Measurements from ENCODE around the gene SETBP1.

The SETBP1 gene

DNA sequence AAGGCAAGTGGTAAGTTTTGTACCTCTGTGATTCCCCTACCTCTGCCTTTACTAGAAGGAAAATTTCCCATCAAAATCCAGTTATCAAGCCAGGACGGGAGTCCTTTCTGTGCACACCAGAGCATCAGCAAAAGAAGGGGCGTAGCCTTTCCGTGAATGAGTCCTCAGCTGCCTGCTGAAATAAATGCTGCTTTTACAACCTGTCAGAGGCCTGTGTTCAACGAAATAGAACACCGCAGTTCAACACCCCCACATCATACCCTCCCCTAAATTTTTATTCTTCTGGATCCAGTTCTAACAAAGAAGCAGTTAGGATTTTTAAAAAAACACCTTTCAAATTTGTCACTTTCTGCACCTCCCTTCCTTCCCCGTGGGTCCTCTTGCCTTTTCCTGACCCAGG, 135.8 kb downstream of the SETBP1 start:
- no peak for DNase-seq (ENCODE audit: low spot score)

DNA sequence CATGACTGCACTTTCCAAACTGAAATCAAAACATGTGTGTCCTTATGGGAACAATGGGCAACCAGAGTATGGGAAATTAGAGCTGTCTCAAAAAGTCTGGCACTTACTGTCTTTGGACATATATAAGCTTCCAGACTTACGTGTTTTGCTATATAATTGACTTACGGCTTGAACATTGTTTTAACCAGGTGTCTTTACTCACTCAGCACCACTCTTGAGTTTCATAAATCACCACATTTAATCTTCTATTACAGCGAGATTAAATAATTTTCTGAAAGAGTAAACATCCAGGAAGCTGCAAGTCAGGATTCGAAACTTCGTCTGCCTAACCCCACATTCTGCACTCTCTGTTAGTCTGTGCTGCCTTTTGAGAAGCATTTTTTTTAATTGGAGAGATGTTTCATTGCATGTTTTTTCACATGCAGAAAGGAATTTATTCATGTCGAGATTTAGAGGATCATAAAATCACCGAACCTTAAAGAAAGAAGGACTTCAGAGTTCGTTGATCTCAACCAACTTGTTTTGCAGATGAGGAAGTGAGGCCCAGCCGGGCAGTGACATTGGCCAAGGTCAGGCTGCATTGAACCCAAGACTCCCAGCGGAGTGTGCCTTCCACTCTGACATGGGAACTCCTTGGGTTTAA, 137.3 kb downstream of the SETBP1 start:
- DNase-seq (ENCODE audit: low spot score), result no peak

DNA sequence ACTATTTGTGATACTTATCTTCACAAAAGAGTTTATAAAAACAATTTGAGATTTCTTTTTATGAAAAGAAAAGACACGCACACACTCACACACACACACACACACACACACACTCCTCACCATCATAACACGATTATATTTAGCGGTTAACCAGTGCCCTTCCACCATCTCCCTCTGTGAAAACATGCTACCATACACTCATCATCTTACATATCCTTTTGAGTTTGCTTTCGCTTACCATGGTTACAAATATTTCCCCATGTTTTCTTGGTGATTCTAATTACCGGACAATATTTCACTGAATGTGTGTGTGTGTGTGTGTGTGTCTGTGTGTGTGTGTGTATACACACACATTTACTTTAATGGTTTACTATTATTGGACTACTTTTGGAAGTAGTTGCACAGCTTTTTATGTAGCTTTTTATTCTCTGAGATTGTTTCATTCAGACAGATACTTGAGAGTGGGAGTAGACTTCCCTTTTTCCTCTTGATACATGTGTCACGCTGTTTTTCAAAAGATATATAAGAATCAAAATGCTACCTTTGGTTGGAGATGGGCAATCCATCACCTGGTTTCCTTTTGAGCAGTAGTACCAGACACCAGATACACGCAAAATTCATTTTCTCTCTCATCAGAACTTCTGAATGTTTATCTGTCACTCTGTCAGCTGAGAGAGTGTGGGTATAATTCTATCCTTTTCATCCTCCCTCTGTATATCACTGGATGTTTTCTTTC, 138.1 kb downstream of the SETBP1 start:
- no peak for DNase-seq (ENCODE audit: low spot score)

DNA sequence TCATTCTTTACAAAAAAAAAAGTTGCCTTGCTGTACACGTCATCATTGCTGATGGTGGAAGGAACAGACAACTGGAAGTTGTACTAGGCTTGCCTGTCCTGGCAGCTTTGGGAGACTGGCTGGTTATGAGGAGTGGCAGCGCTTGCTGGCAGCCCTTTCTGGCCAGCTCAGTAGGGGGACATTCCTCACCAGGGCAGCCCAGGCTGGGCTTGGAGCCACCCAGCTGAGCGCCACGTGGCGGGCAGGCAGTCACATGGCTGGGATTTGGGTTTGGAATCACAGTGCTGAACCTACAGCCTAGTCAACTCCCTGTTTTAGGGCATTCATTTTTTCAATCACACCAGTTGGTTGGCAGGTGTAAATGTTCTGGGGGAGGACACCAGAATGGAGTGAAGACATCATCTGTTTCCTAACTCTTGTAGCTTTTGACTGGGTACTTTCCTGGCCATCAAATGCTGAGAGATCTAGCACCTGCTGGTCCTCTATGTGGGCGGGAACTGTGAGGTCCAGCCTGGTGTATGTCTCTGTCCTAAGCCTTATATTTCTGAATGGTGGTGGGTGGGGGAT, 139.3 kb downstream of the SETBP1 start:
- DNase-seq (ENCODE audit: low spot score), result no peak

DNA sequence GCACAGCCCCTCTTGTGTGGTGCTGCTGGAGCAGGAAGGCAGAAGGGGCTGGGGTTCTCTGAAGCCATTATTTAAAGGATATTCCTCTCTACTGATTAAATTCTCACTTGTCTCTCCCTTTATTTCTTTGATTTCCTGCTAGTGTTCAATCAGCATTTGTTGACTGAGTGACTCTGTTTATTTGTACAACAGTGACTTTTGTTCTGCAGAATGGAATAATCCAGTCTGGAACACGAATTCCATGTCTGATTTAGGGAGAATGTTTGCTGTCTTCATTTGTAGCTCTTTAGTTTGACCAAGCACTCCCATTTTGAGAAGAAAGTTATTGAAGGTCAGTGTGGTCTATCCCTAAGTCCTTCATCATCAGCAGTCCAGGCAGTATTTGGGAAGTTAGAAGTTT, 141.2 kb downstream of the SETBP1 start:
- DNase-seq (ENCODE audit: low spot score), result no peak

DNA sequence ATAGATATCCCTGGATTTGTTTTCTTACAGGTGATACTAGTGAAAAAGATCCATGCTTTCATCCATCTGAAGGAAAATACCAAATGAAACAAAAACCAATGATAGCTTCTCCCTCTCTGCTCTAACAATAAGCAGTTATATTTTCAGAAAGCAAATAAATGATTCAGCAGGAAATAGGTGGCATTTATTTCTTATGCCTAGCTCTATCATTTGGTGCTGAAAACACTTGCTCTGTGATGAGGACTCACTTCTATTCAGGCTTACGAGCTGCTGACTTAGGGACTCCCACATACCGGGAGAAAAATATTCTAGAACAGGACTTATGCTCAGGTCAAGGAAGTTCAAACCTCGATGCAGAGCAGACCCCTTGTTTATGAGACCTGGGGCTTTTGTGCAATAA, 142.6 kb downstream of the SETBP1 start:
- DNase-seq (ENCODE audit: low spot score), result no peak

DNA sequence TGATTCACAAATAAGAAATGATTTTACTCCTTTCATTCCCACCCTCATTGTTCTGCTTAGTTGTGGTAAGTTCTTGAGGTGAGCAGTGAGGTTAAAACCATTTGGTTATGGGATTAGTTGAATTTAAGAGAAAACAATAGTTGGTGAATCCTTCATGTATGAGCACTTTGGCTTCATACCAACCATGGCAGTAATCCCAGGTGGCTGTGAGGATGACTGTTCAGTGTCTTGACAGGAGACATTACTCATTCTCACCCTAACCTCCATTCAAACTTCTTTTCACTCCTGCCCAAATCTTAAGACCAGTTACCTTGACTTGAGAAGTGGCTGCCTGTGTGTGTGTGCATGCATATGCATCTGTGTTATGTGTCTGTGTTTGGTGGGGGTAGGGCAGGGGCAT, 143.1 kb downstream of the SETBP1 start:
- DNase-seq (ENCODE audit: low spot score), result no peak

DNA sequence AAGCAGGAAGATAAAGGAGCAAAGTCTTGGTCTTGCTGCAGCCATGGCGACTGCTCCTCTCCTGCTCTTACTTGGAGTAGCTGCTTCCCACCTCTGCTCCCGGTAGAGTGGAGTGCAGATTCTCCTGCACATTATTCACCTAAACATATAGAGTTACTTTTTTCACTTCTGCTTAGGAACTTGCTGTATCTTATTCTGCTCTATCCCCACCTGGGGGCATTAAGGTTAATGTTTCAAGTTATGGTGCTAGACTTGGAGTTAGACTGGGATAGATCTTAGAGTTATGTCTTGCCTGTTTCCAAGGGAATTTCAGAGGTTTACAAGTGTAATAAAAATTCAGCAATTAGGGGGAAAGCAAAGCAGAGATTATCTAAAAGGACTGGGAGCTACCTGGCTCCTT, 144.2 kb downstream of the SETBP1 start:
- DNase-seq (ENCODE audit: low spot score), result no peak

DNA sequence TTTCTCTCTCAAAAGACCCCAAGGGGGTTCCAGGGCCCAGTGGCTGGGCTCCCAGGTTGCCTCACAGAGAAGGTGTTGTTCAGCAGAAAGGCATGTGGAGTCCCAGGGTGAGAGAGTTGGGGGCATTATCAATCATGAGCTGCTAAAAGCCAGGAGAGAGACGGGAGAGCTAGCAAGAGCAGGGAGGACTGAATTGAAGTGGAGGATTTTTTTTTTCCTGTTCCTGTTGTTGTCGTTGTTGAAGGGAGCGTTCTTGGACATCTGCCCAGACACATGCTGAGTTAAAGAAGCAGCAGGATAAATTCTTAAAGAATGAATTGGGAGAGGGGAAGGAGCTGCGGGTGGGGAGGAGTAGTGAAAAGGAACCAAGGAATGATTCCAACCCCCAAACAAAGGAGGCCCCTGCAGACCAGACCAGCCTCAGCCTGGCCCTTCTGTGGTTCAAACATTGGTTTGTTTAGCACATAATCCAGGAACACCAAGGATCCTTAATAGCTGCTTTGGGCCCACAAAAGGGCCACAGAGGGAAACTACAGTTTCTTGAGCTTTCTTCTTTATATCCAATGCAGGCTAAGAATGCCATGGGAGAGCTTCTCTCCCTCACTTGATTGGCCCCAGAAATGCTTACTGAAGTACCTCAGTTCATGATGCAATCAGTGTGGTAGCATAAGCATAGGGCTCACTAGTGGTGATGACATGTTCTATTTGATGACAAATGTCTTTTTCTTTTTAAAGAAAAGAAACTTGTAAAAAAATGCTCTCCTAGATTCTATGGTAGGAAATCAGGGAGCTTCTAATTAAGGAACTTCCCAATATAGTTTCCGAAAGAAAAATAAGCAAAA, 146.0 kb downstream of the SETBP1 start:
- no peak for DNase-seq (ENCODE audit: low spot score)

DNA sequence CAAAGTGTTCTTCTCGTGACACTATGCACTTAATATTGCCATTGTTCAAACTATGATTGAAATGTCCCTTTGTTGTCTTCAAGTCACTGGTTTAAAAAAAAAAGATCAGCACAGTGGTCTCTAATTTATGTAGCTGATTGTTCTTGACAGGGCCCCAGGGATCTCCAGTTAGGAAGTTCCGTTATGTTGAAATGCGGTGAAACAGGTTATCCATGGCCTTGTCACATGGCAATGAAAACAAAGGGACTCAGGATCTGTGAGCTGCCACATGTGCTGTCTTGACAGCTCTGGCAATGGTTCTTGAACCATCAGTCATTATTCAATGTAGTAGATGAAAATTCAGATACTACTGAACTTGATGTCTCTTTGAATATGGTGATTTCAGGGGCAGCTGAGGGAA, 147.4 kb downstream of the SETBP1 start:
- no peak for DNase-seq (ENCODE audit: low spot score)

DNA sequence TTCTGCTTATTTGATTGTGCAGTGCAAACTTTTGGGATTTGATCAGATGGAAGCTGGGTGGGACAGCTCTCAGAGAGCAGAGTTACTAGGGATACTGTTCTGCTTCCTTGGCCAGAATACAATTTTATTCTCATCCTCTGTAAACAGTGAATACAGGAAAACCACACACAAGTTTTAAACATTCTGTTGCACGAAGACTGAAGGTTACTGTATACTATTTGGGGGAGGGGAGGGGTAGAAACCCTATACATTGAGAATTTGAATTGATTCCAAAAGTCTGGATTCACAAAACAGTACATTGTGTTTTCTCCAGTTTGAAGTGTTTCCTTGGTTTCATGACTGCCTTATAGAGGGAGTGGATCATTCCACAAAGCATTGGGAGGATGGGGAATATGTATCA, 149.9 kb downstream of the SETBP1 start:
- DNase-seq (ENCODE audit: low spot score), result no peak

DNA sequence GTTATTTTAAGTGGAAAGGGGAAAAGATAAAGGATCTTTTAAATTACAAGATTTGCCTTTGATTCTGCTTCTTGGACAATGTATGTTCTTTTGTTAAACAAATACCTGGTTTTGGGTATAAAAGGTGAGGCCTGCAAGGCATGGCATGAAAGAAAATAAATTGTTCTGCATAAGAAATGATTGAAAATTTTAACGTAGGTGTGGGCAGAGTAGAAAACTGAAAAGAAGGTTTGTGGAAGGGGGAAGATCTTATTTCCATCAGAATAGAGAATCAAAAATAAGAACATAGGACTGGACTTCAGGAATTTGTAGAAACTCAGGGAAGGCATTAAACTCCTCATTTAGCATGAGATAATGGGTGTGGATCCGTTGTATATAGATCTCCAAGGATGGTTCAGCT, 153.1 kb downstream of the SETBP1 start:
- no peak for DNase-seq (ENCODE audit: low spot score)

DNA sequence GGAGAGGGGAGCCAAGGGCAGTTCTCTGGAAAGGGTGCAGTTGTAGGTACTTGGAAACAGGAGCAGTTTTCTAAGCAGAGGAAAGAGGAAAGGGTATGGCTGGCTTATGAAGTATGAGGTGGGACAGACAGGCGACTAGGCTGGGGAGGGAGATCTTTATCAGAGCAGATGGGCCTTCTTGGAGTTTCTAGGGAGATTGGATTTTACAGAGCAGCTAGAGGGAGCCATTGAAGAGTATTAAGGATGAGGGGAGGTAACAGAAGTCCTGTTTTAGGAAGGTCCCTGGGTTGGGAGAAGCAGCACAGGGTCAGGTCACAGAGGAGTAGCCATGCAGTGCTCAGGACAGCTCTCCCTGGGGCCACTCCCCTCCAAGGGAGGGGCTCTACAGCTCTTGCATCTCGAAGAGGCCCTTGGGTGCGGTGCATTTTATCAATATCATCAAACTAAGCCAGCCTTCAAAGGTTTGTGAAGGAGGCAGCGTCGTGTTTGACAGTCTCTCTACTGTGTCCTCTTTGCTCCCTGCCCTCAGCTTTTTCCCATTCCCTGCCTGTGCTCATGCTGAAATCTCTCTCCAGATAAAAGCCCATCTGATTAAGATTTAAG, 154.3 kb downstream of the SETBP1 start:
- DNase-seq (ENCODE audit: low spot score), result no peak

DNA sequence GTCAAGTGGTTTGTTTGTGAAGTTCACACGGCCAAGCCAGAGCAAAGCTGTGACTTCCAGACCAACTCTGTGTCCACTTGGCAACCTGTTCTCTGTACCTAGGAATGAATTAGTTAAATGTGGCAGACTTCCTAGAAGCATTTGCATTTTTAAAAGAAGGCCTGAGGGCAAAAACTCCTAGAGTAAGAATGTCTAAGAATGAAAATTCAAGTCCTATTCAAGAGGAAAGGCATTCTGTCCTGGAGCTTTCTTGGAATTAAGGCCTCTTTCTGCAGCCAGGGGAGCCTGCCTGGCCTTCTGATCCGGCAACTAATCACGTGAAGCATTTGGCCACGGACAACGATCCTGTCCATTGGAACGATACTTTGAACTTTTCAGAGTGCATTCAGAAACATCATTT, 155.0 kb downstream of the SETBP1 start:
- no peak for DNase-seq (ENCODE audit: low spot score)

DNA sequence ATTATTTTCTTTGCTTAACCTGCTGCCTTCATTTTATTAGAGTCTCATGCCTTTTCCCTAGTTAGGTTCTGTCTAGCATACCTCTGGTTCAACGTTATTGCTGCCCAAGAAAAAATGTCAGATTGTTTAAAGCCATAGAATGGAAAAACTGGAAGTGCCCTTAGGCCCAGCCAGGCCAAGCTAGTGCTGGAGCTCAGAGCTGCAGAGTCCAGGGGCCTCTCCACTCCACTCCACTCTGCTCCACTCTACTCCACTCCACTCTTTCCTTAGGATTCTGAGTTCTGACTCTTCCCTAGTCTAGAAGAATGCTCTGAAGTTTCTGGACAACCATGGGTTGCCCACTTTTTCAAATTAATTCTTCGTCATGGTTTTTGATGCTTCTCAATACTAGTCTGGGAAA, 155.6 kb downstream of the SETBP1 start:
- DNase-seq (ENCODE audit: low spot score), result no peak

DNA sequence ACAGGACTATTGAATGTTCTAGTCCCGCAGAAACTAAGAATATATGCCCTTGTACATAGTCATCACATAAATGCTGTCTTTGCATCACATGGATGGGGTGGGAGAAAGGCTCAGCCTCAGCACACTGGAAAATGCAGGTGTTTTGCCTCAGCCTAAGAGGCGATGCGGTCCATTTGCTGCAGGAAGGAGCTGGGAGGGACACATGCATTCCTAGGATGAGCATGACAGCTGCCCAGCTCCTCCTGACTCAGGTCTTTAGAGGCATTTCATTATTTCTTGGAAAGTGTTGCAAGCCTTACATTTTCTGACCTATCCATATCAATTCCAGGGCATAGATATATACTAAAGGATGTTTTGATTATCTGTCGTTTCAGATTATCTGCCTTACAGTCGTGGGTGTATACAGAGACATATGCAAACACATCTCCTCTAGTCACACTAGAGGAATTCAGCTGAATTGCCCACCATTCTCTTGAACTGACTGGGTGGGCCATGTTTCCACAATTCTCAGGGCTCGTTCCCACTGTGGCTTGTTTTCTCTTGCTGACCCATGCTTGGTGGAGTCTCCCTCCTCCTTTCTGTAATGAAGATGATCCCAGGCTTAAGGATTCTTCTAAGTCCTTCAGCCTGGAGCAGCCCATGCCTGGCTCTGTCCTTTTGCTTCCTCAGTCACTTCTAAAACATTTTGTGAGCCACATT, 156.9 kb downstream of the SETBP1 start:
- DNase-seq (ENCODE audit: low spot score), result no peak

DNA sequence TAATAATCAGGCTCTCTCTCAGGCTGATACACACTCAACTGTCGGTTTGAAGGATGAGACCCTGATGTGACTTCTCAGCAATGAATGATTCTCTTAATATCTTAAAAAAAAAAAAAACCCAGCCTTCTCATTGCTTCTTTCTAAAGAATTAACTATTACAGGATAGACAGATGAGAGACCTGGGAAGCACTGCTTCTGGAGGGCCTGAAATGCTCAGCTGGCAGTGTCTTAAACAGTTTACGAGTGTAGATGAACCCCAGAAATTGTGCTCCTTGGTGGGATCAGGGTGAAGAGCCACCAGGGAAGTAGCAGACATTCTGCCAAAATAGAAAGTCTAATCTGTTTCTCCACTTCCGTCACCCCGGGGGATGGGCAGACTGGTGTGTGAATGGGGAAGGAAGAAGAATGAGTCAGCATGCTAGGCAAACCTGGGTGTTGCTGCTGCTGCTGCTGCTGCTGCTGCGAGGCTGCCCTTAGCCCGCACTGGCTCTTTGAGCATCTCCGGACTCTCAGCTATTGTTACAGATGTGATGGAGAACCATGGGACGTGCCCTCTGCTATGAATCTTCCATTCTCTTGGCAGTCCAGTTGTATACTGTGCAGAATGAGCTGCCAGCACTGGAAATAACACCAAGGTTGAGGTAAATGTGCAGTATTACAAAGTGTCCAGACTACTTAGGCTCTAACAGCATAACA, 158.4 kb downstream of the SETBP1 start:
- DNase-seq (ENCODE audit: low spot score), result no peak

DNA sequence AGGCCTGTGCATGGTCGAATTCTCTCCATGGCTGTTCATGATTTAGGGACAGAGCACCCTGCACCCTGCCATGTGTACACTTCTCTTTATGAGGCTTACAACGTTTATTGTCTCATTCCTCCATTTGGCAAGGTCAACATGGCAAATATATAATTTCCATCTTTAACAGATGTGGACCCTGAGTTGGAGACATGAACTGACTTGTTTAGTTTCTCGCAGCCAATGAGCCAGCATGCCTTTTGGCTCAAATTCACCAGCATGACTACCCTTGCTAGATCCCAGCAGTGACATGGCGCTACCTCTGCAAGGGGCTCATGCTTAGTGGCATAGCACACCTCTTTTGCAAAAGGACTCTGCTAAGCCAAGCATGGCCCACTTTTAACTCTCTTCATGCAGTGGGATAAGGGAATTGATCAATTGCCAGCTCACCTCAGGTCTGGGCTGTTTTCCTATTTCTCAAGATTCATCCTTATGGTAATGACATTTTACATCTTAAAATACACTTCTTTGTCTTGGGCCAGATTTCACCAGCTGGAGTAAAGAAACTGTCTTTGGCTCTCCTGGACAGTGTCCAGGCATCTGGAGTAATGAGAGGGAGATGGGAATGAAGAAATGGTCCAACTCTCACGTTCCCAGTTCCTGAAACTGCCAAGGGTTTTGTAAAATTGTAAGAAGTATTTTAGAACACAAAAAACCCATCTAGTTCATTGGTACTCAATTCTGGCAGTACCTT, 159.5 kb downstream of the SETBP1 start:
- DNase-seq (ENCODE audit: low spot score), result no peak

DNA sequence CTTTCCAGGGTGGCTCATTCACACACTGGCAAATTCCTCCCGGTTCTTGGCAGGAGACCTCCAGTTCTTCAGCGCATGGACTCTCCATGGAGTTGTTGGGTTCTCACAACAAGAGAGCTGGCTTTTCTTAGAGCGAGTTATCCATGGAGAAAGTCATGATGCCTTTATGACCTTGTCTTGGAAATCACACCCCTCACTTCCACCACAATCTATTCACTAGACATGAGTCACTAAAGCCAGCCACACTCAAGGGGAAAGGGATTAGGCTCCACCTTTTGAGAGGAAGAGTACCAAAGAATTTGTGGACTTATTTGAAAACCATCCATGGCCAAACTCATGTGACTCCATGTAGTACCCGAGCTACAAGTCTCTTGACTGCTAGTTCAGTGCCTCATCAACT, 160.5 kb downstream of the SETBP1 start:
- no peak for DNase-seq (ENCODE audit: low spot score)

Data from hematopoietic multipotent progenitor cell treated with erythropoietin and hydrocortisone succinate and interleukin-3 and kit ligand, for 15 days (in vitro differentiated cells).